ENCODE data around the gene NOSIP.
"Not testable (repeated sequence)": the region's sequence is repeated elsewhere in the genome, so short reads cannot be mapped to it uniquely, and the experiment has no call there.

Gene NOSIP, protein sequence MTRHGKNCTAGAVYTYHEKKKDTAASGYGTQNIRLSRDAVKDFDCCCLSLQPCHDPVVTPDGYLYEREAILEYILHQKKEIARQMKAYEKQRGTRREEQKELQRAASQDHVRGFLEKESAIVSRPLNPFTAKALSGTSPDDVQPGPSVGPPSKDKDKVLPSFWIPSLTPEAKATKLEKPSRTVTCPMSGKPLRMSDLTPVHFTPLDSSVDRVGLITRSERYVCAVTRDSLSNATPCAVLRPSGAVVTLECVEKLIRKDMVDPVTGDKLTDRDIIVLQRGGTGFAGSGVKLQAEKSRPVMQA

DNA sequence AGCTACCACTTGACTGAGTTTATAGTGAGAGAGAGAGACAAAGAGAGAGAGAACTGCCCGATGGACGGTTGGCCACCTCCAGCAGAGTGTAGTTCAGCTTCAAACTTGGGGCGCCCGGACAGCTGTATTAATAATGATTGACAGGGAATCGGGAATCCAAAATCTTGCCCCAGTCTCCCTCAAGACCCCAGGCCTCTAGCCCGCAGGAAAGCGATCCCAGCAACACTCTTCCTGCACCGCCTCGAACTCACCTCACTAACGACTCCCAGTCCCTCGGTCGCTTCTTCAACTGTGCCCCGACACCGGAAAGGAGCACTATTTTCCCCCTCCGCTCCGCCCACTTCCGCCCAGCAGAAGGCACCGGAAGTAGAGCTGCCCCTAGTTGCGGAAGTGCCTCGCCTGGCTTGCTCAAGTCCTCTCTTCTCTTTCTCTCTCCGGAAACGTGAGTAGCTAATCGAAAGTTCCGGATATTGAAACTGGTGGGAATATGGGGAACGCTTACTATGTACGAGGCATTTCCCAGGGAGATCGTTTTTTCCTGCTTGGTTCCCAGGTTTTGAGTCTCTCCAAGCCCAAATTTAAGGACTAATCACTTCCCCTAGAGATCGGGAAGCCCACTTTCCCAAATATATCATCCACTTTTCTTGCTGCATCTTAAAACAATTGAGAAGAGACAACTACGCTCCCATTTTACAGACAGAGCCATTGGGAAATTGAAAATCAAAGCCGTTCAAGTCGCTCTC lies at the start of gene NOSIP:
TSS of gene NOSIP (minus strand) at position 293 of the 743 bp plus-strand sequence. CDS start 19,865 bp downstream, outside the sequence.
- peak; percentile 98 for DNase-seq

DNA sequence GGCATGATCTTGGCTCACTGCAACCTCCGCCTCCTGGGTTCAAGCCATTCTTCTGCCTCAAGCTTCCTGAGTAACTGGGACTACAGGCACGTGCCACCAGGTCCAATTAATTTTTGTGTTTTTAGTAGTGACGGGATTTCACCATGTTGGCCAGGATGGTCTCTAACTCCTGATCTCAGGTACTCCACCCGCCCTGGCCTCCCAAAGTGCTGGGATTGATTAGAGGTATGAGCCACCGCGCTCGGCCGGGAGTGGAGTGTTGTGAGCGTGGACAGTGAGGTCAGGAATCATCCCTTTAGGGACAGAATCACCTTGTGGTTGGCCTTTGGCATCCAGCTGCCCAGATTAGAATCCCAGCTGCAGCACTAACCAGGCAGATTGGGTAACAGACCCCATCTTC lies 49.3 kb upstream of the NOSIP start:
- no peak for DNase-seq

DNA sequence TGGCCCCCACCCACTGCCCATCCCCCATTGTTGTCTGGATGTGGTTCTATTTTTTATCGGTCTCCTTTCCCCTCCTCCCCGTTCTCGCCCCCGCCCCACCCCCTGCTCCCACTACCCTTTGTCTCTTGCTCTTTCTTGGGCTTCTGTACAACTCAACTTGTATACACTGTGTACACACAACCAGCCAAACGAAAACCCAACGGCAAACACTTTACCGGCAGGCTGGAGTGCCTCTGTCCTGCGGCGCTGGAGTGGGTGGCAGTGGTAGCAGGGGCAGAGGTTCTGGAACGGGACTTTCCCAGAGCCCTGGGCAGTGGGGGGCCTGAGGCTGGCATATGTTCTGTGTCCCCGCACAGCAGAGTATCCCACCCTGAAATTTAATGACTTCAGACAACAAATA lies 45.9 kb upstream of the NOSIP start:
- DNase-seq = no peak

DNA sequence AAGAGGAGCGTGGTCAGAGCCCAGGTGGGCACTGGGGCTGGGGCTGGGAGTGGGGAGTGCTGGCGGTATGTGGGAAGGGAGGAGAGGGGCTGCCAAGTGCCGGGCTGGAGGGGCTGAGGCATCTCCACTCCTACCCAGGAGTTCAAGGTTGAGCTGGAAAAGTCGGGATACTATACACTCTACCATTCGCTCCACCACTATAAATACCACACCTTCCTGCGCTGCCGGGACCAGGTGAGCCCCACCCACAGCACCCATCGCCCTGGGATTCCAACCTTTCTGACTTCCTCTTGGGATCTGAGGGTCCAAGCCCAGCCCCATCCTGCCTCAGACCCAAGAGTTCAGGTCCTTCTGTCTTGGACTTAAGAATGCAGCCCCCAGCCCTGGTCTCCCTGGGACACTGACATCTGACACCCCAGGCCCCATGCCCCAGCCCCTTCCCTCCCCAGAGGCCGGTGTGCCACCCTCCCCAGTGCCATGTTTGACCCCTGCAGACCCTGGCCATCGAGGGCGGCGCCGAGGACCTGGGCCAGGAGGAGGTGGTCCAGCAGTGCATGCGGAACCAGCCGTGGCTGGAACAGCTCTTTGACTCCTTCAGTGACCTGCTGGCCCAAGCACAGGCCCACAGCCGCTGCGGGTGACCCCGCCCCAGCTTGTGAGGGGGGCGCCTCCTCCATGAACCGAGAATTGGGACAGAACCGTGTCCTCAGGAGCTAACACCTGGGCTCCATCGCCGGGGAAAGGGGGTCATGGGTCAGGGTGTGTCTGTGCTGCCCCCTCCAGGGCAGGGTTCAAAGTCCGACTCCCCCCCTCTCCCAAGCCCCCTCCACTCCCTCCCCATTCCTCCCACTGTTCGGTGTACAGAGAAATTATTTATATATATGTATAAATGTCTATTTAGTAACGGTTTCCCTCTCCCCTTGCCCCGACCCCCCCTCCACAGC lies 44.9 kb upstream of the NOSIP start:
- no peak for DNase-seq

DNA sequence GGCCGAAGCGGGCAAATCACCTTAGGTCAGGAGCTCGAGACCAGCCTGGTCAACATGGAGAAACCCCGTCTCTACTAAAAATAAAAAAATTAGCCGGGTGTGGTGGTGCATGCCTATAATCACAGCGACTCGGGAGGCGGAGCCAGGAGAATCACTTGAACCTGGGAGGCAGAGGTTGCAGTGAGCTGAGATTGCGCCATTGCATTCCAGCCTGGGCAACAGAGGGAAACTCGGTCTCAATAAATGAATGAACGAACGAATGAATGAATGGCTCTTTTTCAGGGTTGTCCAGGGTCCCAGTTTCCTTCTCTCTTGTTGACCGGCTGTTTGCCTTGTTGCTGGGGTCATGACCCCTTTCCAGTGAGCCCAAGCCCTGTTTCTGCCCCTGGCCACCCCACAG lies 37.5 kb upstream of the NOSIP start:
- not testable (repeated sequence) for DNase-seq

DNA sequence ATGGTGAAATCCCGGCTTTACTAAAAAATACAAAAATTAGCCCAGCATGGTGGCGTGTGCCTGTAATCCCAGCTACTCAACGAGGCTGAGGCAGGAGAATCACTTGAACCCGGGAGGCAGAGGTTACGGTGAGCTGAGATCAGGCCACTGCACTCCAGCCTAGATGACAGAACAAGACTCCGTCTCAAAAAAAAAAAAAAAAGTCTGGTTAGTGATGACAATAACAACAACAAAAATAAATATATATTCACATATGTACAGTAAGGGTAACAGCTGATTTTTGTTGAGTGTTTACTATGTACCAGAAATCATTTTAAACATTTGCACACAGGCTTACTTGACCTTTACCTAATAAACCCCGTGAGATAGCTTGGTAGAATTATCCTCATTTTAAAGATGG lies 36.6 kb upstream of the NOSIP start:
- DNase-seq = no peak

DNA sequence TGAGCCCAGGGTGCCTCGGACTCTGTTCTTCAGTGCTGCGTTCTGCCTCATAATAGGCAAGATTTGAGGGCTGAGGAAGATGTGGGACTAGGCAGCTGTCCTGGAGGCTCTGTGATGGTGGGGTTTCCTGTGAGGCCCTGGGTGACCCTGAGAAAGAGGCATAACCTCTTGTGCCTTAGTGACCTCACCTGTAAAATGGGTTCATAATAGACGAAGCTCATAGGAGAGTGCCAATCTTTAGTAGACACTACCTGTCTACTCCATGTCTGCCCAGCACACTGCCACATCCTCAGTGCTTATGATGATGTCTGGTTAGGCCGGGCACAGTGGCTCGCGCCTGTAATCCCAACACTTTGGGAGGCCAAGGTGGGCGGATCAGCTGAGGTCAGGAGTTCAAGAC lies 36.2 kb upstream of the NOSIP start:
- no peak for DNase-seq

DNA sequence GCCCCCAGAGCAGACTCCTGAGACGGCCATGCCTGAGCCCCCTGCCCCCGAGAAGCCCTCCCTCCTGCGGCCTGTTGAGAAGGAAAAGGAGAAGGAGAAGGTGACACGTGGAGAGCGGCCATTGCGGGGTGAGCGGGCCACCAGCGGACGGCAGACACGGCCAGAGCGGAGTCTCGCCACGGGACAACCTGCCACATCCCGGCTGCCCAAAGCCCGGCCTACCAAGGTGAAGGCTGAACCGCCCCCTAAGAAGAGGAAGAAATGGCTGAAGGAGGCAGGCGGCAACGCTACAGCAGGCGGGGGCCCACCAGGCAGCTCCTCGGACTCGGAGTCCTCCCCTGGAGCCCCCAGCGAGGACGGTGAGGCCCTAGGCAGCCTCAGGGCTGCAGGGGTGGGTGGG lies 35.5 kb upstream of the NOSIP start:
- DNase-seq = no peak

DNA sequence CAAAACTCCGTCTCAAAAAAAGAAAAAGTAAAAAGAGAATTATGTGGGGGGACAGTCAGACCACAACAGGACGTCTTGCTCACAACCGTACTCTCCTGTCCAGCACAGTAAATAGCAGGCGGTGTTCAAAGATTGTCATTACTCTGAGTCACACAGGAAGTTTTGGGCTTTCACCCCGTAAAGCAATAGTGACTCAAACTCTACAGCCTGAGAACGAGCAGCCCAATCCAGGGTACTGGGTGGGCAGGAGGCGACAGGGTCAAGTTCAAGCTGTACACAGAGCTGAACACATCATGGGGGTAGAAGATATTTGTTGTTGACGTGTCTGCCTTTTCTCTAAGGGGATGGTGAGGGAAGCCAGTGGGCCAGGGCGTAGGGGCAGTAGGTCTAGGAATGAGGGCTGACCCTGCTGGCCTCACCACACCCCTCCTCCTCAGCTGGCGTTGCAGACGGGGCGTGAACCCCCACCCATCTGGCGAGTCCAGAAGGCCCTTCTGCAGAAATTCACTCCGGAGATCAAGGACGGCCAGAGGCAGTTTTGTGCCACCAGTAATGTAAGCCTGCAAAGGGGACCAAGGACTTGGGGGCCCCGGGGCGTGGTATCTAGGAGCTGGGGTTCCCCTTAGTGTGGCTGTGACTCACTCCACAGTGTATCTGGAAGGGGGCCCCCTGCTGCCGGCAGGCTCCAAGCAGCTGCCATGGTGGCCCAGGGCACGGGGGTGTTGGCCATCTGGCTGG lies 33.9 kb upstream of the NOSIP start:
- DNase-seq = no peak

DNA sequence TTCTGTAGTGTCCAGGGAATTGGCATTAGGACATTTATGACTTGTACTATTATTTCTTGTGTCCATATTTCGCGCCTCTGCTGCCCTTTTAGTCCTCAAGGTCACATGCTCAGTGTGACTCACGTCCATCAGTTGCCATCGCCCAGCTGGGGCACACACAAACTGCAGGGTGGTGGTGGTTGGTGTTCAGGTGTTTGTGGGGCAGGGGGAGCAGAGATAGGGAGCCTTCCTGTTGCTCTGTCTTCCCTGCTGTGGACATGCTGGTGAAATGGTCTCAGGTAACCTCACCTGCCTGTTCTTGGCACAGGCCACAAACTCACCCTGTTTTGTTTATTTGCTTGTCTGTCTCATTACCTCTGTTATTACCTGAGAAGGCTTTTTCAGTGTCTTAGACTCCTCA lies 33.0 kb upstream of the NOSIP start:
- no peak for DNase-seq

DNA sequence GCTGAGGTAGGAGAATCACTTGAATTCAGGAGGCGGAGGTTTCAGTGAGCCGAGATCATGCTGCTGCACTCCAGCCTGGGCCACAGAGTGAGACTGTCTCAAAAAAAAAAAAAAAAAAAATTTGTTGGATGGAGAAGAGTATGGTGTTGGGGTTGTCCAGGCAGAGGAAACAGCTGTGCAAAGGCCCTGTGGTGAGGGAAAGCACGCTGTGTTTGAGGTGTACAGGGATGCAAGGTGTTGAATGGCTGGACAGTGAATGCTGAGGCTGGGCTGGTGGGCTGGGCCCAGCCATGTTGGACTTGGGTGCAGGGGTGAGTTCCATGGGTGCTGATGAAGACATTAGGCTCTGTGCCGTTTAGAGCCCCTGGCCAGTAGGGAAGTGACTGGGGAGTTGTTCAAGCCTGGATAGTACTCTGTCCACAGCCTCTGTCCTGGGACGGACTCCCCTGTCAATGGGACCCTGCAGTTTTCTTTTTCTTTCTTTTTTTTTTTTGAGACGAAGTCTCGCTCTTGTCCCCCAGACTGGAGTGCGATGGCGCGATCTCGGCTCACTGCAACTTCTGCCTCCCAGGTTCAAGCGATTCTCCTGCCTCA lies 29.2 kb upstream of the NOSIP start:
- no peak for DNase-seq

DNA sequence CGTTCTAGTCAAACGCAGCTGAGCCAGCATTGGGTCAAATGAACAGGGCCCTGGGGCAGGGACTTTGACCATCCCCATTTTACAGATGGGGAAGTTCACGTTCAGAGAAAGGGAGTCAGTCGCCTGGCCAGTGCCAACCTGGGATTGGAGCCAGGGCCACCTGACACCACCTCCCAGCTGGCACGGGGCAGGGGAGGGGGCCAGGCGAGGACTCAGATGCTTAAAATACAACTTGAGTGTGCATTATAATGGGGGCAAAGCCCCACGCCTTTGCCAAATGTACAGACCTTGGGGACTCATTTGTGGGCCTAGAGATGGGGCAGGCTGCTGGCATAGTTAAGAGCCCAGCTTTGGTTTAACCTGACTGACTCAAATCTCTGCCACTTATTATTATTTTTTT lies 25.2 kb upstream of the NOSIP start:
- no peak for DNase-seq

DNA sequence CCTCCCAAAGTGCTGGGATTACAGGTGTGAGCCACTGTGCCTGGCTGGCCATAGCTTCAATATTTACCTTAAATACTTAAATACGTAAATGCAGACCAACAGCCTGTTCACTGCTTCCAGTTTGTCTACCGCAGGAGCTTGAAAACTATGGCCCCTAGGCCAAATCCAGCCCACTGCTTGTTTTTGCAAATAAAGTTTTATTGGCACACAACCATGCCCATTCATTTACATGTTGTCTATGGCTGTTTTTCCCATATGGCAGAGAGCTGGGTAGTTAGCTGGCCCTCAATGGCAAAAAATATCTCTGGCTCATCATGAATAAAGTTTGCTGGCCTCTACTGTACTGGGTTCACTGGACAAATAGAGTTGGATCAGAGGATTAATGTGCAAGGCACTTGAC lies 22.4 kb upstream of the NOSIP start:
- DNase-seq = no peak

DNA sequence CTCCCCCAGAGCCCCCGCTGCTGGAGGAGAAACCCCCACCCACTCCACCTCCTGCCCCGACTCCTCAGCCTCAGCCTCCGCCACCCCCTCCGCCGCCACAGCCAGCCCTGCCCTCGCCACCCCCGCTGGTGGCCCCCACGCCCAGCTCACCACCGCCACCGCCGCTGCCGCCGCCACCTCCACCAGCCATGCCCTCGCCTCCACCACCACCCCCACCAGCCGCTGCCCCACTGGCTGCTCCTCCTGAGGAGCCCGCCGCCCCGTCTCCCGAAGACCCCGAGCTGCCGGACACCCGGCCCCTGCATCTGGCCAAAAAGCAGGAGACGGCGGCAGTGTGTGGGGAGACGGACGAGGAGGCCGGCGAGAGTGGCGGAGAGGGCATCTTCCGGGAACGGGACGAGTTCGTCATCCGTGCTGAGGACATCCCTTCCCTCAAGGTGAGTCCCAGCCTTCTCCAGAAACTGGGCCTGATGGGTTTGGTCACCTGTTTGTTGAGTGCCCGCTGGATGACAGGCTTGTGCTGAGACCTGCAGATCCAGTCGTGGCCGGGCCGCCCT lies 21.2 kb upstream of the NOSIP start:
- DNase-seq = no peak

DNA sequence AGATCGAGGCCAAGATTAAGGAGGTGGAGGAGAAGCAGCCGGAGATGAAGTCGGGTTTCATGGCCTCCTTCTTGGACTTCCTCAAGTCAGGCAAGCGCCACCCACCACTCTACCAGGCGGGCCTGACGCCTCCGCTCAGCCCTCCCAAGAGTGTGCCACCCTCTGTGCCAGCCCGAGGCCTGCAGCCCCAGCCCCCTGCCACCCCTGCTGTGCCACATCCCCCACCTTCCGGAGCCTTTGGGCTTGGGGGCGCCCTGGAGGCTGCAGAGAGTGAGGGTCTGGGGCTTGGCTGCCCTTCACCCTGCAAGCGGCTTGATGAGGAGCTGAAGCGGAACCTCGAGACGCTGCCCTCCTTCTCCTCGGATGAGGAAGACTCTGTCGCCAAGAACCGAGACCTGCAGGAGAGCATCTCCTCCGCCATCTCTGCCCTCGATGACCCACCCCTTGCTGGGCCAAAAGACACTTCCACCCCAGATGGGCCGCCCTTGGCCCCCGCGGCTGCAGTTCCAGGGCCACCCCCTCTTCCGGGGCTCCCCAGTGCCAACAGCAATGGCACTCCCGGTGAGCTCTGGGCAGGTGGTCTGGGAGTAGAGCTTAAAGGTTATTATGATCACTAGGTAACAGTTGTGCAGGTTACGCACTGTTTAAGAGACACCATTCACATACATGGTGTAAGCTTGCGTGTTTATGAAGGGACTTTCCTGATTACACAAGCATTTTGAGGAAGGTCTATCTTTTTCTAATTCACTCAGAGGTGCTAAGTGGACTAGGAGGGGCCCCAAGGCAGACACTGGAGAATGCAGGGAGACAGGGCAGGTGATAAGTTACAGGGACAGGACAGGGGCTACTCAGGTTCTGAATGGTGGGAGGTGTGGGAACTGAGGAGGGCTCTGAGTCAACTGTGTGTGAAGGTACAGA lies 19.3 kb upstream of the NOSIP start:
- no peak for DNase-seq

DNA sequence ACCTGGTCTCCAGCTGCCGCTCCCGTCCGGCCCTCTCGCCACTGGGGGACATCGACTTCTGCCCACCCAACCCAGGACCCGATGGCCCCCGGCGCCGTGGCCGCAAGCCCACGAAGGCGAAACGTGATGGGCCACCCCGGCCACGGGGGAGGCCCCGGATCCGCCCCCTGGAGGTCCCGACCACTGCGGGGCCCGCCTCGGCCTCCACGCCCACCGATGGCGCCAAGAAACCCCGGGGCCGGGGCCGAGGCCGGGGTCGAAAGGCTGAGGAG lies 17.3 kb upstream of the NOSIP start:
- no peak for DNase-seq

DNA sequence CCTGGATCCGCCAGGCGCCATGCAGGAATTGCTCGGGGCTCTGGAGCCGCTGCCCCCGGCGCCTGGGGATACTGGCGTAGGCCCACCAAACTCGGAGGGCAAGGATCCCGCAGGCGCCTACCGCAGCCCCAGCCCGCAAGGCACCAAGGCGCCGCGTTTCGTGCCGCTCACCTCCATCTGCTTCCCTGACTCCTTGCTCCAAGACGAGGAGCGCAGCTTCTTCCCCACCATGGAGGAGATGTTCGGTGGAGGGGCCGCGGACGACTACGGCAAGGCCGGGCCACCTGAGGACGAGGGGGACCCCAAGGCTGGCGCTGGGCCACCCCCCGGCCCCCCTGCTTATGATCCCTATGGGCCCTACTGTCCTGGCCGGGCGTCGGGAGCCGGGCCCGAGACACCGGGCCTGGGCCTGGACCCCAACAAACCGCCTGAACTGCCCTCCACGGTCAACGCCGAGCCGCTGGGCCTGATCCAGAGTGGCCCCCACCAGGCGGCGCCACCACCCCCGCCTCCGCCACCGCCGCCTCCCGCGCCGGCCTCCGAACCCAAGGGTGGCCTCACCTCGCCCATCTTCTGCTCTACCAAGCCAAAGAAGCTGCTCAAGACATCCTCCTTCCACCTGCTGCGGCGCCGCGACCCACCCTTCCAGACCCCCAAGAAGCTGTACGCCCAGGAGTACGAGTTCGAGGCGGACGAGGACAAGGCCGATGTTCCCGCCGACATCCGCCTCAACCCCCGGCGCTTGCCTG lies 16.8 kb upstream of the NOSIP start:
- DNase-seq = no peak

DNA sequence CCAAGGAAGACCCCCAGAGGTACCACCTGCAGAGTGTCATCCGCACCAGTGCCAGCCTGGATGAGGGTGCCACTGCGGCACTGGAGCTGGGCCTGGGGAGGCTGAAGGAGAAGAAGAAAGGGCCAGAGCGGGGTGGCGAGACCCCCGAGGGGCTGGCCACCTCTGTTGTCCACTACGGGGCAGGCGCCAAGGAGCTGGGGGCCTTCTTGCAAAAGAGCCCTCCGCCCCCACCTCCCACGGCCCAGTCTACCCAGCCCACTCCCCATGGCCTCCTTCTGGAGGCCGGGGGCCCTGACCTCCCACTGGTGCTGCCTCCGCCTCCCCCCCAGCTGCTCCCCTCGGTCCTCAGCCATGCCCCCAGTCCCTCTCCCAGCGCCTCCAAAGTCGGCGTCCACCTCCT lies 16.1 kb upstream of the NOSIP start:
- no peak for DNase-seq

DNA sequence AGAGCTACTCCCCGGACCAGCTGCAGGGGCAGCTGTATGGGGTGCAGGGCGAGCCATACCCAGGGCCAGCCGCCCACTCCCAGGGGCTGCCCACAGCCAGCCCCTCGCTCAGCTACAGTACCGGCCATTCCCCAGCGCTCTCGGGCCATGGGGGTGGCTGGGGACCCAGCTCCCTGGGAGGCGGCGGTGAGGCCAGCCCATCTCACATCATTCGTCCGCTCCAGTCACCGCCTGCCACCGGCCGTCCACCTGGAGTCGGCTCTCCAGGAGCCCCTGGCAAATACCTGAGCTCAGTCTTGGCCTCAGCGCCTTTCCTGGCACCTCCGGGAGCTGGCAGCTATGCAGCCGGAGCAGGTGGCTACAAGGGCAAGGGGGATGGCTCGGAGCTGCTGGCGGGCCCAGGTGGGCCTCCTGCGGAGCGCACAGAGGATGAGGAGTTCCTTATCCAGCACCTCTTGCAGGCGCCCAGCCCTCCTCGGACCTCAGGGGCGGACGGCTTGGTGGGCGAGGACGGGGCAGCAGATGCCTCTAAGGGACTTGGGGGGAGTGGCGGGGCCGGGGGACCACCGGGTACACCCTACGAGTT lies 15.6 kb upstream of the NOSIP start:
- DNase-seq = no peak

All from NCI-H82 (cell line).